ENCODE data around the gene BPIFB1. TPM values are rescaled to one million over a fixed set of nuclear protein-coding genes. Genes with fewer than 3 reads are reported as not detected.

Gene BPIFB1
- total and polyA plus RNA-seq, 2 of the 8 experiments (the other 6 are each of a cell fraction or from before 2014, with no cell fraction given): not detected

DNA sequence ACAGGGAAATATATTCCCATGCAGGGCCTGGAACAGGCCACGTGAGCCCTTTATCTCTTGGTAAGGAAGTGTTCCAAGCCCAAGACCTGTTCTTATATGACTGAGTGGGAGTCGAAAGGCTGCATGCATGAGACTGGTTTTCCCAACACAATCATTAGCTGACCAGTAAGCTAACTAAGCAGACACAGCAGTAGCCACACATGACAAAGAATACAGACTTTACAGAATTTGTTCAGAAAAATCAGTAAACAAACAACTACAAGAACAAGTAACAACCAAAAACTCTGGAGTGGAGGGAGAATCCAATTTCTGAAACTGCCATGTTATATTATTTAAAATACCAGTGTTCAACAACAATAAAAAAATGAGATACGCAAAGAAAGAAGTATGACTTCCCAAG lies 30.6 kb upstream of the BPIFB1 start (continued):
- TF ChIP-seq, protein P1, sequence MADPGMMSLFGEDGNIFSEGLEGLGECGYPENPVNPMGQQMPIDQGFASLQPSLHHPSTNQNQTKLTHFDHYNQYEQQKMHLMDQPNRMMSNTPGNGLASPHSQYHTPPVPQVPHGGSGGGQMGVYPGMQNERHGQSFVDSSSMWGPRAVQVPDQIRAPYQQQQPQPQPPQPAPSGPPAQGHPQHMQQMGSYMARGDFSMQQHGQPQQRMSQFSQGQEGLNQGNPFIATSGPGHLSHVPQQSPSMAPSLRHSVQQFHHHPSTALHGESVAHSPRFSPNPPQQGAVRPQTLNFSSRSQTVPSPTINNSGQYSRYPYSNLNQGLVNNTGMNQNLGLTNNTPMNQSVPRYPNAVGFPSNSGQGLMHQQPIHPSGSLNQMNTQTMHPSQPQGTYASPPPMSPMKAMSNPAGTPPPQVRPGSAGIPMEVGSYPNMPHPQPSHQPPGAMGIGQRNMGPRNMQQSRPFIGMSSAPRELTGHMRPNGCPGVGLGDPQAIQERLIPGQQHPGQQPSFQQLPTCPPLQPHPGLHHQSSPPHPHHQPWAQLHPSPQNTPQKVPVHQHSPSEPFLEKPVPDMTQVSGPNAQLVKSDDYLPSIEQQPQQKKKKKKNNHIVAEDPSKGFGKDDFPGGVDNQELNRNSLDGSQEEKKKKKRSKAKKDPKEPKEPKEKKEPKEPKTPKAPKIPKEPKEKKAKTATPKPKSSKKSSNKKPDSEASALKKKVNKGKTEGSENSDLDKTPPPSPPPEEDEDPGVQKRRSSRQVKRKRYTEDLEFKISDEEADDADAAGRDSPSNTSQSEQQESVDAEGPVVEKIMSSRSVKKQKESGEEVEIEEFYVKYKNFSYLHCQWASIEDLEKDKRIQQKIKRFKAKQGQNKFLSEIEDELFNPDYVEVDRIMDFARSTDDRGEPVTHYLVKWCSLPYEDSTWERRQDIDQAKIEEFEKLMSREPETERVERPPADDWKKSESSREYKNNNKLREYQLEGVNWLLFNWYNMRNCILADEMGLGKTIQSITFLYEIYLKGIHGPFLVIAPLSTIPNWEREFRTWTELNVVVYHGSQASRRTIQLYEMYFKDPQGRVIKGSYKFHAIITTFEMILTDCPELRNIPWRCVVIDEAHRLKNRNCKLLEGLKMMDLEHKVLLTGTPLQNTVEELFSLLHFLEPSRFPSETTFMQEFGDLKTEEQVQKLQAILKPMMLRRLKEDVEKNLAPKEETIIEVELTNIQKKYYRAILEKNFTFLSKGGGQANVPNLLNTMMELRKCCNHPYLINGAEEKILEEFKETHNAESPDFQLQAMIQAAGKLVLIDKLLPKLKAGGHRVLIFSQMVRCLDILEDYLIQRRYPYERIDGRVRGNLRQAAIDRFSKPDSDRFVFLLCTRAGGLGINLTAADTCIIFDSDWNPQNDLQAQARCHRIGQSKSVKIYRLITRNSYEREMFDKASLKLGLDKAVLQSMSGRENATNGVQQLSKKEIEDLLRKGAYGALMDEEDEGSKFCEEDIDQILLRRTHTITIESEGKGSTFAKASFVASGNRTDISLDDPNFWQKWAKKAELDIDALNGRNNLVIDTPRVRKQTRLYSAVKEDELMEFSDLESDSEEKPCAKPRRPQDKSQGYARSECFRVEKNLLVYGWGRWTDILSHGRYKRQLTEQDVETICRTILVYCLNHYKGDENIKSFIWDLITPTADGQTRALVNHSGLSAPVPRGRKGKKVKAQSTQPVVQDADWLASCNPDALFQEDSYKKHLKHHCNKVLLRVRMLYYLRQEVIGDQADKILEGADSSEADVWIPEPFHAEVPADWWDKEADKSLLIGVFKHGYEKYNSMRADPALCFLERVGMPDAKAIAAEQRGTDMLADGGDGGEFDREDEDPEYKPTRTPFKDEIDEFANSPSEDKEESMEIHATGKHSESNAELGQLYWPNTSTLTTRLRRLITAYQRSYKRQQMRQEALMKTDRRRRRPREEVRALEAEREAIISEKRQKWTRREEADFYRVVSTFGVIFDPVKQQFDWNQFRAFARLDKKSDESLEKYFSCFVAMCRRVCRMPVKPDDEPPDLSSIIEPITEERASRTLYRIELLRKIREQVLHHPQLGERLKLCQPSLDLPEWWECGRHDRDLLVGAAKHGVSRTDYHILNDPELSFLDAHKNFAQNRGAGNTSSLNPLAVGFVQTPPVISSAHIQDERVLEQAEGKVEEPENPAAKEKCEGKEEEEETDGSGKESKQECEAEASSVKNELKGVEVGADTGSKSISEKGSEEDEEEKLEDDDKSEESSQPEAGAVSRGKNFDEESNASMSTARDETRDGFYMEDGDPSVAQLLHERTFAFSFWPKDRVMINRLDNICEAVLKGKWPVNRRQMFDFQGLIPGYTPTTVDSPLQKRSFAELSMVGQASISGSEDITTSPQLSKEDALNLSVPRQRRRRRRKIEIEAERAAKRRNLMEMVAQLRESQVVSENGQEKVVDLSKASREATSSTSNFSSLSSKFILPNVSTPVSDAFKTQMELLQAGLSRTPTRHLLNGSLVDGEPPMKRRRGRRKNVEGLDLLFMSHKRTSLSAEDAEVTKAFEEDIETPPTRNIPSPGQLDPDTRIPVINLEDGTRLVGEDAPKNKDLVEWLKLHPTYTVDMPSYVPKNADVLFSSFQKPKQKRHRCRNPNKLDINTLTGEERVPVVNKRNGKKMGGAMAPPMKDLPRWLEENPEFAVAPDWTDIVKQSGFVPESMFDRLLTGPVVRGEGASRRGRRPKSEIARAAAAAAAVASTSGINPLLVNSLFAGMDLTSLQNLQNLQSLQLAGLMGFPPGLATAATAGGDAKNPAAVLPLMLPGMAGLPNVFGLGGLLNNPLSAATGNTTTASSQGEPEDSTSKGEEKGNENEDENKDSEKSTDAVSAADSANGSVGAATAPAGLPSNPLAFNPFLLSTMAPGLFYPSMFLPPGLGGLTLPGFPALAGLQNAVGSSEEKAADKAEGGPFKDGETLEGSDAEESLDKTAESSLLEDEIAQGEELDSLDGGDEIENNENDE (IDR thresholded peaks at IDR 0.05; ENCODE audit: insufficient replicate concordance, low read length): no peak
- TF ChIP-seq RFX5 (IDR thresholded peaks at IDR 0.05; ENCODE audit: borderline replicate concordance, low read depth, low read length) (no peak), SIX5 (IDR thresholded peaks at IDR 0.05; ENCODE audit: low read depth, low read length) (no peak), TAF7 (optimal IDR thresholded peaks at IDR 0.05; ENCODE audit: borderline replicate concordance, low read depth, low read length) (no peak), TAF1 (IDR thresholded peaks at IDR 0.05; ENCODE audit: low read depth, low read length) (no peak), EGR1 (IDR thresholded peaks at IDR 0.05; ENCODE audit: borderline replicate concordance, low read depth, low read length) (no peak), RXRA (IDR thresholded peaks at IDR 0.05; ENCODE audit: insufficient read depth, low read depth, low read length) (no peak), CHD1 (IDR thresholded peaks at IDR 0.05; ENCODE audit: low read depth, low read length) (no peak), SIN3A (conservative IDR thresholded peaks at IDR 0.05 in 1 of 2, IDR thresholded peaks at IDR 0.05 in 1 of 2; ENCODE audit: low read depth in 1 of 2, low read length in 2 of 2) (no peak), POLR2AphosphoS5 (IDR thresholded peaks at IDR 0.05; ENCODE audit: low read depth, low read length) (no peak), SIRT6 (IDR thresholded peaks at IDR 0.05; ENCODE audit: low read length) (no peak), CBX8 (IDR thresholded peaks at IDR 0.05; ENCODE audit: borderline replicate concordance, low read depth, low read length) (no peak)

All from H1 (cell line).